HL-60 (cell line): ENCODE data around the gene TBCC.

ENCODE experiments used
- GABPA ChIP-seq: IDR thresholded peaks from 2 replicates; pipeline ENCODE4 v1.6.1; 2012; ENCODE audit warnings: low read depth
- POLR2AphosphoS5 ChIP-seq: IDR thresholded peaks from 2 replicates; pipeline ENCODE4 v1.6.1; 2012; ENCODE audit warnings: low read depth
- SPI1 ChIP-seq: IDR thresholded peaks from 2 replicates; pipeline ENCODE4 v1.6.1; 2012; ENCODE audit warnings: low read depth, mild to moderate bottlenecking, borderline replicate concordance
- TF ChIP-seq, protein P1 (sequence below): IDR thresholded peaks from one replicate; pipeline ENCODE4 v1.5.1; 2011; ENCODE audit warnings: low read length, control low read depth, inconsistent platforms; ENCODE audit not compliant: insufficient read depth
- TF ChIP-seq, protein P2 (sequence below): IDR thresholded peaks from 2 replicates; pipeline ENCODE4 v1.6.1; 2012; ENCODE audit warnings: low read depth; ENCODE audit not compliant: insufficient replicate concordance

DNA sequence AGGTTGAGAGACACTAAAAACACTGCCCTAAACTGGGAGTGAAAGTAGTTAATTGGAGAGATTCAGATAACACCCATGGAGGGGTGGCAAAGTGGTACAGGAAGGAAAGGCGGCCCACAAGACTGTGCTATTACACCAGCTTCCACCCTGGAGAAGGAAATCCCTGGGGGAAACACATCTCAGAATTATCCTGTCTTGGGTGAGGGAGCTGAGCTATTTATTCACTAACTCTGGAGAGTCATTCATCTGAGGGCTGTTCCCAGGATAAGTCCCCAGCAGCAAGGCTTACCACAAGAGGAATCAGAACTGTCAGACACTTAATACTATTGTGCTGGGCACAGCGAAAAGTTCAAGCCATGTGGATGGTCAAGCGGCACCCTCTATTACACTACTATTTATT, 9.9 kb downstream of the TBCC start:
- TF ChIP-seq, protein P1, sequence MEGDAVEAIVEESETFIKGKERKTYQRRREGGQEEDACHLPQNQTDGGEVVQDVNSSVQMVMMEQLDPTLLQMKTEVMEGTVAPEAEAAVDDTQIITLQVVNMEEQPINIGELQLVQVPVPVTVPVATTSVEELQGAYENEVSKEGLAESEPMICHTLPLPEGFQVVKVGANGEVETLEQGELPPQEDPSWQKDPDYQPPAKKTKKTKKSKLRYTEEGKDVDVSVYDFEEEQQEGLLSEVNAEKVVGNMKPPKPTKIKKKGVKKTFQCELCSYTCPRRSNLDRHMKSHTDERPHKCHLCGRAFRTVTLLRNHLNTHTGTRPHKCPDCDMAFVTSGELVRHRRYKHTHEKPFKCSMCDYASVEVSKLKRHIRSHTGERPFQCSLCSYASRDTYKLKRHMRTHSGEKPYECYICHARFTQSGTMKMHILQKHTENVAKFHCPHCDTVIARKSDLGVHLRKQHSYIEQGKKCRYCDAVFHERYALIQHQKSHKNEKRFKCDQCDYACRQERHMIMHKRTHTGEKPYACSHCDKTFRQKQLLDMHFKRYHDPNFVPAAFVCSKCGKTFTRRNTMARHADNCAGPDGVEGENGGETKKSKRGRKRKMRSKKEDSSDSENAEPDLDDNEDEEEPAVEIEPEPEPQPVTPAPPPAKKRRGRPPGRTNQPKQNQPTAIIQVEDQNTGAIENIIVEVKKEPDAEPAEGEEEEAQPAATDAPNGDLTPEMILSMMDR: no peak
- TF ChIP-seq, protein P2, sequence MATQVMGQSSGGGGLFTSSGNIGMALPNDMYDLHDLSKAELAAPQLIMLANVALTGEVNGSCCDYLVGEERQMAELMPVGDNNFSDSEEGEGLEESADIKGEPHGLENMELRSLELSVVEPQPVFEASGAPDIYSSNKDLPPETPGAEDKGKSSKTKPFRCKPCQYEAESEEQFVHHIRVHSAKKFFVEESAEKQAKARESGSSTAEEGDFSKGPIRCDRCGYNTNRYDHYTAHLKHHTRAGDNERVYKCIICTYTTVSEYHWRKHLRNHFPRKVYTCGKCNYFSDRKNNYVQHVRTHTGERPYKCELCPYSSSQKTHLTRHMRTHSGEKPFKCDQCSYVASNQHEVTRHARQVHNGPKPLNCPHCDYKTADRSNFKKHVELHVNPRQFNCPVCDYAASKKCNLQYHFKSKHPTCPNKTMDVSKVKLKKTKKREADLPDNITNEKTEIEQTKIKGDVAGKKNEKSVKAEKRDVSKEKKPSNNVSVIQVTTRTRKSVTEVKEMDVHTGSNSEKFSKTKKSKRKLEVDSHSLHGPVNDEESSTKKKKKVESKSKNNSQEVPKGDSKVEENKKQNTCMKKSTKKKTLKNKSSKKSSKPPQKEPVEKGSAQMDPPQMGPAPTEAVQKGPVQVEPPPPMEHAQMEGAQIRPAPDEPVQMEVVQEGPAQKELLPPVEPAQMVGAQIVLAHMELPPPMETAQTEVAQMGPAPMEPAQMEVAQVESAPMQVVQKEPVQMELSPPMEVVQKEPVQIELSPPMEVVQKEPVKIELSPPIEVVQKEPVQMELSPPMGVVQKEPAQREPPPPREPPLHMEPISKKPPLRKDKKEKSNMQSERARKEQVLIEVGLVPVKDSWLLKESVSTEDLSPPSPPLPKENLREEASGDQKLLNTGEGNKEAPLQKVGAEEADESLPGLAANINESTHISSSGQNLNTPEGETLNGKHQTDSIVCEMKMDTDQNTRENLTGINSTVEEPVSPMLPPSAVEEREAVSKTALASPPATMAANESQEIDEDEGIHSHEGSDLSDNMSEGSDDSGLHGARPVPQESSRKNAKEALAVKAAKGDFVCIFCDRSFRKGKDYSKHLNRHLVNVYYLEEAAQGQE: no peak
- TF ChIP-seq GABPA: no peak
- TF ChIP-seq POLR2AphosphoS5: no peak
- no peak for TF ChIP-seq SPI1
